NCI-H1092 (cell line): ENCODE measurements around the gene SOST.

ENCODE experiments used
- DNase-seq: peaks from one replicate; lab custom pipeline; 2025; lab: John Stamatoyannopoulos, UW

Gene SOST

GRCh38 chr17:43774304-43775250 lies 16.0 kb upstream of the SOST start:
- no peak for DNase-seq

GRCh38 chr17:43772877-43773648 lies 14.5 kb upstream of the SOST start:
- DNase-seq: no peak

GRCh38 chr17:43771463-43771862 lies 12.9 kb upstream of the SOST start:
- DNase-seq: no peak

- DNase-seq: no peak
Measured at GRCh38 chr17:43770957-43771356, 12.4 kb upstream of the SOST start.

- DNase-seq: no peak
Measured at GRCh38 chr17:43769859-43770258, 11.3 kb upstream of the SOST start.

GRCh38 chr17:43769426-43769825 lies 10.8 kb upstream of the SOST start:
- no peak for DNase-seq

GRCh38 chr17:43768943-43769342 lies 10.4 kb upstream of the SOST start:
- no peak for DNase-seq

- DNase-seq: no peak
Measured at GRCh38 chr17:43768382-43768781, 9.8 kb upstream of the SOST start.

GRCh38 chr17:43767713-43768059 lies 9.1 kb upstream of the SOST start:
- DNase-seq: no peak

GRCh38 chr17:43767053-43767712 lies 8.6 kb upstream of the SOST start:
- DNase-seq: no peak

- DNase-seq: peak; percentile 32
Measured at GRCh38 chr17:43766413-43767052, 7.9 kb upstream of the SOST start.

- peak; percentile 80 for DNase-seq
Measured at GRCh38 chr17:43760254-43760852, 1.8 kb upstream of the SOST start.

GRCh38 chr17:43759836-43760235 lies 1.2 kb upstream of the SOST start:
- DNase-seq: no peak

GRCh38 chr17:43758086-43758485 lies 505 bp downstream of the SOST start:
- no peak for DNase-seq

- no peak for DNase-seq
Measured at GRCh38 chr17:43757171-43757660, 1.4 kb downstream of the SOST start.

- no peak for DNase-seq
Measured at GRCh38 chr17:43756201-43756600, 2.4 kb downstream of the SOST start.

- DNase-seq: no peak
Measured at GRCh38 chr17:43755389-43755875, 3.2 kb downstream of the SOST start.

- no peak for DNase-seq
Measured at GRCh38 chr17:43754947-43755346, 3.6 kb downstream of the SOST start.

- DNase-seq: no peak
Measured at GRCh38 chr17:43753493-43754129, 5.0 kb downstream of the SOST start.

- DNase-seq: no peak
Measured at GRCh38 chr17:43750153-43750552, 8.4 kb downstream of the SOST start.

GRCh38 chr17:43745541-43745940 lies 13.1 kb downstream of the SOST start:
- DNase-seq: no peak
